A673 (cell line): ENCODE results near the gene LCE2D.

Experiments
- CTCF ChIP-seq: fragments of 300-800, 200-600 bp; sonication (generic); conservative IDR thresholded peaks from 2 replicates; pipeline ENCODE4 v1.5.1; 2017; ENCODE audit warnings: low read depth, mild to moderate bottlenecking, antibody characterized with exemption, low read length, moderate library complexity, mixed read lengths
- EZH2 ChIP-seq: fragments of 200-600 bp; sonication (generic); IDR thresholded peaks from 2 replicates; pipeline ENCODE4 v1.6.1; 2017; ENCODE audit warnings: borderline replicate concordance, low read depth, mild to moderate bottlenecking, mixed read lengths, antibody characterized with exemption, low read length; ENCODE audit not compliant: poor library complexity, severe bottlenecking

- no peak for TF ChIP-seq CTCF
- TF ChIP-seq EZH2, result no peak
Observed at GRCh38 chr1:152626744-152627143, 36.4 kb upstream of the LCE2D start.
